Measurements from ENCODE around the gene TNIP1.

TNIP1 gene, protein sequence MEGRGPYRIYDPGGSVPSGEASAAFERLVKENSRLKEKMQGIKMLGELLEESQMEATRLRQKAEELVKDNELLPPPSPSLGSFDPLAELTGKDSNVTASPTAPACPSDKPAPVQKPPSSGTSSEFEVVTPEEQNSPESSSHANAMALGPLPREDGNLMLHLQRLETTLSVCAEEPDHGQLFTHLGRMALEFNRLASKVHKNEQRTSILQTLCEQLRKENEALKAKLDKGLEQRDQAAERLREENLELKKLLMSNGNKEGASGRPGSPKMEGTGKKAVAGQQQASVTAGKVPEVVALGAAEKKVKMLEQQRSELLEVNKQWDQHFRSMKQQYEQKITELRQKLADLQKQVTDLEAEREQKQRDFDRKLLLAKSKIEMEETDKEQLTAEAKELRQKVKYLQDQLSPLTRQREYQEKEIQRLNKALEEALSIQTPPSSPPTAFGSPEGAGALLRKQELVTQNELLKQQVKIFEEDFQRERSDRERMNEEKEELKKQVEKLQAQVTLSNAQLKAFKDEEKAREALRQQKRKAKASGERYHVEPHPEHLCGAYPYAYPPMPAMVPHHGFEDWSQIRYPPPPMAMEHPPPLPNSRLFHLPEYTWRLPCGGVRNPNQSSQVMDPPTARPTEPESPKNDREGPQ

DNA sequence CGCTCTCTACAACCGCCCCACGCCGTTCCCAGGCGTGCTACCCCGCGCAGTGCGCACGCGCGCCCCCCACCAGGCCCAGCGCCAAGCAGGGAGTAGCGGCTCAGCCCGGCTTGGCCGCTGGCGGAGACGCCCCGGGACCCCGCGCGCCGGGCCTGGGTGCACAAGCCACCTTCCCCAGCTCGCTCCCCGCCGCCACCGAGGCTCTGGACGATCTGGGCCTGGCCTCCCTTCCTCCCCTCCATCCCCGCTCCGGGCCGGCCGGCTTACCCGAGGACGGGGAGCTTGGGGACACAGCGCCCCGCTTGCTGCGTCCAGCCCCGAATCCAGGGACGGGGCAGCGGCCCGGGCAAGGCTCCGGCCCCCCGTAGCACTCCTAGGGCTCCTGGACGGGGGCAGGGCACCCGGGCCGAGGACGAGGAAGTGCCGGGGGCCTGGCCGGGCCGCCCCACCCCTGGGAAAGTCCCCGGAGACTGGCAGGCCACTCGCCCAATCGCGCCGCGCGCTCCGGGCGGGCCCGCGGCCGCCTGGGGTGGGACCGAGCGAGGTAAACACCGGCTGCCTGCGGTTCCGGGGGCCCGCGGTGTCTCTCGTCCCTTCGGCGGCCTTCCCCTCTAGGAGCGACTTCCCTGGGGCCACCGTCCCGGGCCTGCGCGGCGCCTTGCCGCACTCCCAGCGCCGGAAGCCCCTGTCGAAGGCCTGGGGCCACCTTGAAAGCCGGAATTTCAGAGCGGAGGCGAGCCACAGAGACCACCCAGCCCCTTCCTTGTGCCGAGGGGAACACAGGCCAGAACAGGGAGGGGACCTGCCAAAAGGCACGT lies at the start of gene TNIP1:
Gene TNIP1 (minus strand): TSS at position 422 of the 818 bp plus-strand sequence. CDS start 15,939 bp downstream, outside the sequence.
- Mint-ChIP-seq H3K9me3 (no peaks in the 10 kb centered on the region), H3K27ac (peak within 1 kb of the TSS; percentile 93), H3K36me3 (peaks cover 38% of the 10 kb centered on the region), H3K4me3 (peak within 1 kb of the TSS; percentile 79), H3K4me1 (peaks cover 80% of the 10 kb centered on the region), H3K27me3 (no peaks in the 10 kb centered on the region)
- CTCF ChIA-PET = interaction anchor here (1.1 to 3.8 kb wide), 7 partner anchors 13 to 45 kb away, joined by 4 to 27 read pairs (median 9); no protein-coding TSS in a partner anchor
- peak; percentile 94 for DNase-seq

DNA sequence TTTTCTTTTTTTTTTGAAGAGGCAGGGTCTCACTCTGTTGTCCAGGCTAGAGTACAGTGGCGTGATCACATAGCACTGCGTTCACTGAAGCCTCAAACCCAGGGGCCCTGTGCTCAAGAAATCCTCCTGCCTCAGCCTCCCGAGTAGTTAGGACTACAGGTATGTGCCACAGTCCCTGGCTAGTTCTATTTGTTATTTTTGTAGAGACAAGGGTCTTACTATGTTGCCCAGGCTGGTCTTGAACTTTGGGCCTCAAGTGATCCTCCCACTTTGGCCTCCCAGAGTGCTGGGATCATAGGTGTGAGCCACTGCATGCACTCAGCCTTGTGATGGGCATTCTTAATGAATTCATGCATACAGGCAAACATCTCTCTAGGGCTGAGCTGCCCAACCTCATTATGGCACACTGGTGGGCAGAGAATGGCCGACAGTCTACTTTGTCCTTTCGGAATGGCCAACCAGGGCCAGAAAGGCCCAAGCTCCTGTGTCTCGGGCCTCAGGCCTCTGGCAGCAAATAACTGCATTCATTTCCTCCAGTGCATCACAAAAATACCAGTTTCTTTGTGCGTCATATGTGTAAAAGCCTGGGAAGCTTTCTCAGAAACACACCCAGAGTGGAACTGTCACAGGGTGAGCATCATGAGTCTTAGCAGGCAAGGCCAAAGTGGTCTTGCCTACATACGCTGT lies 49.5 kb upstream of the TNIP1 start:
- Mint-ChIP-seq H3K4me3 (no peak overlapping the region), H3K4me1 (peaks cover 61% of the 10 kb centered on the region), H3K27ac (peak overlapping the region; percentile 85), H3K36me3 (peaks cover 89% of the 10 kb centered on the region), H3K9me3 (no peaks in the 10 kb centered on the region), H3K27me3 (no peaks in the 10 kb centered on the region)
- DNase-seq = no peak
- CTCF ChIA-PET = interaction anchor here (1.6 to 14.4 kb wide), 6 partner anchors 11 to 108 kb away, joined by 4 to 366 read pairs (median 10); no protein-coding TSS in a partner anchor

GRCh38 chr5:151128817-151129216 lies 48.0 kb upstream of the TNIP1 start:
- Mint-ChIP-seq H3K27ac (peak overlapping the region; percentile 17), H3K36me3 (peaks cover 82% of the 10 kb centered on the region), H3K4me1 (peaks cover 67% of the 10 kb centered on the region), H3K9me3 (no peaks in the 10 kb centered on the region), H3K27me3 (no peaks in the 10 kb centered on the region), H3K4me3 (no peak overlapping the region)
- CTCF ChIA-PET = interaction anchor here (0.6 to 14.4 kb wide), 9 partner anchors 9 to 111 kb away, joined by 3 to 366 read pairs (median 6); no protein-coding TSS in a partner anchor
- DNase-seq = no peak

GRCh38 chr5:151127926-151128325 lies 47.1 kb upstream of the TNIP1 start:
- CTCF ChIA-PET = interaction anchor here (2.9 to 14.4 kb wide), 4 partner anchors 12 to 37 kb away, joined by 13 to 366 read pairs (median 30); no protein-coding TSS in a partner anchor

GRCh38 chr5:151126199-151126645 lies 45.4 kb upstream of the TNIP1 start:
- peaks cover 42% of the 10 kb centered on the region for H3K4me1 Mint-ChIP-seq
- peaks cover 79% of the 10 kb centered on the region for H3K36me3 Mint-ChIP-seq
- peak; percentile 71 for DNase-seq
- H3K27me3 Mint-ChIP-seq = no peaks in the 10 kb centered on the region
- peak overlapping the region; percentile 84 for H3K27ac Mint-ChIP-seq
- CTCF ChIA-PET = interaction anchor here (0.7 to 14.4 kb wide), 42 partner anchors 8 to 526 kb away, joined by 3 to 366 read pairs (median 4); partner anchors contain the start of genes ANXA6, GM2A and TNIP1
- H3K9me3 Mint-ChIP-seq = no peaks in the 10 kb centered on the region
- H3K4me3 Mint-ChIP-seq = no peak overlapping the region

More at GRCh38 chr5:151127926-151128325, 47.1 kb upstream of the TNIP1 start:
- H3K36me3 Mint-ChIP-seq = peaks cover 78% of the 10 kb centered on the region
- no peaks in the 10 kb centered on the region for H3K27me3 Mint-ChIP-seq
- no peak for DNase-seq
- H3K4me1 Mint-ChIP-seq = peaks cover 58% of the 10 kb centered on the region
- H3K27ac Mint-ChIP-seq = peak overlapping the region; percentile 38
- no peak overlapping the region for H3K4me3 Mint-ChIP-seq
- H3K9me3 Mint-ChIP-seq = no peaks in the 10 kb centered on the region

DNA sequence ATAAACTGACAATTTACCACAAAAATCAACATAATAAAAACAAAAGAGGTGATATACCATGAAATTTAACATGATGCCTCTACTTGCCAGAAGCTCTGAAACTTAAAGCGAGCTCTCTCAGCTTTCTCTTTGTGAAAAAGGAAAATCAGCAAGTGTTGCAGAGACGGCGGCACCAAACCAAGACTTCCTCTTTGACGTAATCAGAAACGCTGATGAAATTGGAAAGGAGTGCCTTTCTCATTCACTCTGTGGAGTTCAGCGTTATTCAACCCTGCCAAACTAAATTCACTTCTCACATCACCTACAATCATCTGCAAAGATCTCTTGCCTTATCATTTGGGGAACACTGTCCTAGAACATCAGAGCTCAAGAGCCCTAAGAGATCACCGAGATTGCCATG lies 44.6 kb upstream of the TNIP1 start:
- Mint-ChIP-seq H3K4me1 (peaks cover 38% of the 10 kb centered on the region), H3K36me3 (peaks cover 79% of the 10 kb centered on the region), H3K9me3 (no peaks in the 10 kb centered on the region), H3K27me3 (no peaks in the 10 kb centered on the region), H3K27ac (peak overlapping the region; percentile 84), H3K4me3 (peak overlapping the region; percentile 8)
- CTCF ChIA-PET = interaction anchor here (0.7 to 14.4 kb wide), 36 partner anchors 8 to 191 kb away, joined by 3 to 366 read pairs (median 6); partner anchors contain the start of genes ANXA6, GM2A and TNIP1
- DNase-seq = peak; percentile 47

- Mint-ChIP-seq H3K27me3 (no peaks in the 10 kb centered on the region), H3K9me3 (no peaks in the 10 kb centered on the region), H3K36me3 (peaks cover 81% of the 10 kb centered on the region), H3K4me1 (peaks cover 37% of the 10 kb centered on the region), H3K27ac (peak overlapping the region; percentile 19), H3K4me3 (no peak overlapping the region)
- CTCF ChIA-PET = interaction anchor here (0.7 to 14.4 kb wide), 5 partner anchors 9 to 72 kb away, joined by 3 to 366 read pairs (median 6); no protein-coding TSS in a partner anchor
- DNase-seq = no peak
Observed at GRCh38 chr5:151123897-151124751, 43.3 kb upstream of the TNIP1 start.

DNA sequence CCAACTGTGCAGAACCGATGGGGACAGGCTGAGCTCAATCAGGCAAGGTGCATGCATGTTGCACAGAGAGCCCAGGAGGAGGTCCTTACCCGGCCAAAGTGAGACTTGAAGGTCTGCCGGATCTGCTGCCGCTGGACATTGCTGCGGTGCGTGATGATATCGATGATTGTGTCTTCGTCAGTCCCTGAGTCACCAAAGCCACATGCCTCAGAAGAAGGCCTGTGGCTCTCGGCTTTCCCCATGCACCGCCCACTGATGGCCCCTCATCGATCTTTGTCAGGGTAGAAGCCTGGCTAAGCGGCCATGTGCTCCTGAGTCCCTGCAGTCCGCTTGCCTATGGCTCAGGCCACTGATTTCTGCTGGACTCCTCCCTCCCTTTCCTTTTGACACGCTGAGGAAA lies 42.0 kb upstream of the TNIP1 start:
- Mint-ChIP-seq H3K27ac (no peak overlapping the region), H3K4me3 (no peak overlapping the region), H3K27me3 (no peaks in the 10 kb centered on the region), H3K36me3 (peaks cover 76% of the 10 kb centered on the region), H3K4me1 (peaks cover 32% of the 10 kb centered on the region), H3K9me3 (no peaks in the 10 kb centered on the region)
- no peak for DNase-seq
- CTCF ChIA-PET = interaction anchor here (4.6 to 14.4 kb wide), 3 partner anchors 8 to 72 kb away, joined by 42 to 366 read pairs (median 264); no protein-coding TSS in a partner anchor

- no peak overlapping the region for H3K27ac Mint-ChIP-seq
- DNase-seq = no peak
- CTCF ChIA-PET = interaction anchor here (1.2 to 14.4 kb wide), 3 partner anchors 26 to 71 kb away, joined by 3 to 366 read pairs (median 264); no protein-coding TSS in a partner anchor
- no peaks in the 10 kb centered on the region for H3K27me3 Mint-ChIP-seq
- no peaks in the 10 kb centered on the region for H3K9me3 Mint-ChIP-seq
- H3K36me3 Mint-ChIP-seq = peaks cover 78% of the 10 kb centered on the region
- no peak overlapping the region for H3K4me3 Mint-ChIP-seq
- H3K4me1 Mint-ChIP-seq = peaks cover 22% of the 10 kb centered on the region
Observed at GRCh38 chr5:151121665-151122064, 40.8 kb upstream of the TNIP1 start.

DNA sequence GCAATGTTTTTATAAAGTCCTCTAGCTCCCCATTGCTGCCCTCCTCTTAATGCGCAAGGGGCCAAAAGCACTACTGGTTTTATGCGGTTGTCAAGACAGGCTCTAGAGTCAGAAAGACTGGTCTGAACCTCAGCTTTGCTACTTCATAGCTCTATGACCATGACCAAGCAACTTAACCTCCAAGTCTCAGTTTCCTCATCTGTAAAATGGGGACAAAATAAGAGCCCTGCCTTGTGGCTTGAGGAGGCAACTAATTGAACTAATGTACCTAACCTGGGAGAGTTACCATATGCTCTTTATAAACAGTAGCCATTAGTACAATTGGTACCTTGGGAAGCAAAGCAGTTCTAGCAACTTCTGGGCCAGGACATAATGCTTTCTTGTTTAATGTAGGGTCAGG lies 40.3 kb upstream of the TNIP1 start:
- Mint-ChIP-seq H3K4me1 (peaks cover 17% of the 10 kb centered on the region), H3K27me3 (no peaks in the 10 kb centered on the region), H3K27ac (peak overlapping the region; percentile 28), H3K36me3 (peaks cover 76% of the 10 kb centered on the region), H3K4me3 (no peak overlapping the region), H3K9me3 (no peaks in the 10 kb centered on the region)
- CTCF ChIA-PET = interaction anchor here (1.2 to 14.4 kb wide), 3 partner anchors 27 to 70 kb away, joined by 3 to 366 read pairs (median 264); no protein-coding TSS in a partner anchor
- no peak for DNase-seq

DNA sequence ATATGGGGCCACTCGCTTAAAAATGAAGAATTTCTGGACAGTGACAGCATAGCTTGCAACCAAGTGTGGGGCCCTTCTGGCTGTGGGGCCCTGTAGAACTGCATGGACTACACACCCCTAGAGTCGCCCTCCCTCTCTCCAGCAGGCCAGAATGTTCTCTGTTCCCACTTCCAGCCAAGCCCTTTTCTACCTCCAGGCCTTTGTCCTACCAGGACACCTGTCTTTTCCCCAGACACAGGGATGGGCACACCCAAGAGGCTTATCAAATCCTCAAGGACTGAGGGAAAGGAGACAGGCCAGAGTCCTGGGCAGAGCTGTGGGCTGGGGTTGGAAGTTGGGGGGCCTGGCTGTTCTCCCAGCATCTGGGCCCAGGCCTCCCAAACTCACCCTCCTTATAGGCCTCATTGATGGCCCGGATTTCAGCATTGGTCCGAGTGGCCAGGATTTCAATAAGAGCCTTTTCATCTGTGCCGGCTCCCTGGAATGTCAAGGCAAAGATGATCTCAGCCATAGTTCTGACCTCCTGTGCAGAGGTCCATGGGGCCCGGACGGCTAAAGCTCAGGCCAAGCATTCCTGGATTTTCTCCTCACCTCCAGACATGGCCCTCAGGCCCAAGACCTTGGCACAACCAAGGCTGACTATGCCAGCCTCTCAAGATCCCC lies 38.2 kb upstream of the TNIP1 start:
- Mint-ChIP-seq H3K9me3 (no peaks in the 10 kb centered on the region), H3K4me1 (peaks cover 1% of the 10 kb centered on the region), H3K27ac (no peak overlapping the region), H3K27me3 (no peaks in the 10 kb centered on the region), H3K4me3 (no peak overlapping the region), H3K36me3 (peaks cover 69% of the 10 kb centered on the region)
- DNase-seq = no peak
- CTCF ChIA-PET = interaction anchor here (1.1 to 11.0 kb wide), 3 partner anchors 30 to 68 kb away, joined by 3 to 264 read pairs (median 125); no protein-coding TSS in a partner anchor
